Small intestine (tissue), 7 donors: ENCODE measurements around the gene CAMKMT. TPM values are rescaled to one million over a fixed set of nuclear protein-coding genes. Genes with fewer than 3 reads are reported as not detected.

Experiments used
- DNase-seq, 2 donors: peaks; one replicate each; pipeline versions ENCODE4 v3.0.0 to v3.0.0-alpha.2; 2013
- FAIRE-seq: peaks from 2 replicates; lab custom pipeline; 2012; peaks lifted over from hg19 to GRCh38; lab: Jason Lieb, UNC
- H3K27ac ChIP-seq, 3 donors: one replicate each; pipeline ENCODE4 v1.5.1; 2013; ENCODE audit warnings: low read length in 2 of 3, mild to moderate bottlenecking in 2 of 3, control low read depth in 1 of 3, inconsistent platforms in 1 of 3, low read depth in 1 of 3, moderate library complexity in 1 of 3
- H3K27me3 ChIP-seq, 3 donors: one replicate each; pipeline ENCODE4 v1.6.1; 2013; ENCODE audit warnings: low read length in 3 of 3, inconsistent platforms in 1 of 3; ENCODE audit not compliant: control insufficient read depth in 3 of 3, insufficient read depth in 3 of 3
- H3K36me3 ChIP-seq, 3 donors: one replicate each; pipeline ENCODE4 v1.6.1; 2013; ENCODE audit warnings: low read length in 3 of 3, inconsistent platforms in 1 of 3, low read depth in 1 of 3, mild to moderate bottlenecking in 1 of 3, moderate library complexity in 1 of 3; ENCODE audit not compliant: control insufficient read depth in 3 of 3, insufficient read depth in 2 of 3
- H3K4me1 ChIP-seq, 3 donors: one replicate each; pipeline ENCODE4 v1.6.1; 2013; ENCODE audit warnings: low read length in 2 of 3, inconsistent platforms in 1 of 3, low read depth in 1 of 3, mild to moderate bottlenecking in 1 of 3, moderate library complexity in 1 of 3; ENCODE audit not compliant: control insufficient read depth in 3 of 3, insufficient read depth in 2 of 3
- H3K4me3 ChIP-seq, 3 donors: one replicate each; pipeline ENCODE4 v1.5.1; 2013; ENCODE audit warnings: low read length in 3 of 3, control low read depth in 1 of 3, inconsistent platforms in 1 of 3, low read depth in 1 of 3, mild to moderate bottlenecking in 1 of 3, moderate library complexity in 1 of 3
- H3K9me3 ChIP-seq, 2 donors: one replicate each; pipeline ENCODE4 v1.6.1; 2013; ENCODE audit warnings: low read depth in 1 of 2, low read length in 1 of 2; ENCODE audit not compliant: control insufficient read depth in 2 of 2, insufficient read depth in 1 of 2
- WGBS, 3 donors: extraction: QIAGEN DNeasy Blood & Tissue Kit; methylation state at CpG; one replicate each; pipeline ENCODE4 v1.1.7; 2013; 5-methylcytosine and 5-hydroxymethylcytosine counted together
- polyA plus RNA-seq, 4 donors: library from polyadenylated mRNA; stranded (reverse) in 3 of 4; unstranded in 1 of 4; fragments of 200-250 nt in 3 of 4; fragments of 120-200 nt in 1 of 4; gene quantifications; one replicate each; pipeline versions ENCODE4 v1.2.1 to v1.2.3, GENCODE V29; 2013
- donor health status: healthy with polysubstance abuse.
- donor health status: control.
- donor health status: control.
- donor health status: Bipolar disorder and iron deficiency.
- donor health status: healthy.

The CAMKMT gene
- polyA plus RNA-seq, 4 donors, result 3.5 to 9.6 (median 6.9) TPM

GRCh38 chr2:44479127-44479887 is 117.6 kb downstream of the CAMKMT start:
- peak; percentile 88 for FAIRE-seq
- Histone ChIP-seq H3K27me3 (no peaks in the 10 kb centered on the region), H3K9me3 (no peaks in the 10 kb centered on the region), H3K4me3 (no peak overlapping the region), H3K4me1 (no peaks in the 10 kb centered on the region), H3K27ac (no peak overlapping the region), H3K36me3 (no peaks in the 10 kb centered on the region)
- peak; percentile 76 to 78 for DNase-seq
- 21 to 24% (median 21%) methylated on average over 5 of the region's 5 CpGs for WGBS, 3 donors

- Histone ChIP-seq H3K9me3 (no peaks in the 10 kb centered on the region), H3K27ac (no peak overlapping the region), H3K27me3 (no peaks in the 10 kb centered on the region), H3K36me3 (no peaks in the 10 kb centered on the region), H3K4me1 (no peaks in the 10 kb centered on the region), H3K4me3 (no peak overlapping the region)
- 95 to 100% (median 97%) methylated on average over 2 of the region's 2 CpGs for whole genome bisulfite sequencing, 3 donors
- no peak for FAIRE-seq
- no peak for DNase-seq
Measured at GRCh38 chr2:44480068-44480467, 118.3 kb downstream of the CAMKMT start.

- Histone ChIP-seq H3K27me3 (no peaks in the 10 kb centered on the region), H3K36me3 (no peaks in the 10 kb centered on the region), H3K4me1 (no peaks in the 10 kb centered on the region), H3K4me3 (no peak overlapping the region), H3K9me3 (no peaks in the 10 kb centered on the region), H3K27ac (no peak overlapping the region)
- FAIRE-seq, result peak; percentile 5
- 95 to 98% (median 97%) methylated on average over 1 of the region's 1 CpG for WGBS, 3 donors
- DNase-seq, result no peak
Measured at GRCh38 chr2:44487052-44487451, 125.3 kb downstream of the CAMKMT start.

- no peaks in the 10 kb centered on the region for H3K27me3 ChIP-seq
- FAIRE-seq (no peak), DNase-seq (no peak)
- H3K9me3 ChIP-seq, result no peaks in the 10 kb centered on the region
- no peaks in the 10 kb centered on the region for H3K4me1 ChIP-seq
- H3K27ac ChIP-seq, result no peak overlapping the region
- H3K36me3 ChIP-seq, result no peaks in the 10 kb centered on the region
- WGBS, 3 donors, result 94 to 99% (median 97%) methylated on average over 3 of the region's 3 CpGs
- H3K4me3 ChIP-seq, result no peak overlapping the region
Measured at GRCh38 chr2:44490726-44491125, 129.0 kb downstream of the CAMKMT start.

- no peak overlapping the region for H3K27ac ChIP-seq
- H3K9me3 ChIP-seq, result no peaks in the 10 kb centered on the region
- no peaks in the 10 kb centered on the region for H3K4me1 ChIP-seq
- FAIRE-seq (no peak), DNase-seq (no peak)
- WGBS, 3 donors, result 91 to 93% (median 92%) methylated on average over 2 of the region's 2 CpGs
- no peaks in the 10 kb centered on the region for H3K27me3 ChIP-seq
- no peaks in the 10 kb centered on the region for H3K36me3 ChIP-seq
- no peak overlapping the region for H3K4me3 ChIP-seq
Measured at GRCh38 chr2:44494006-44494405, 132.3 kb downstream of the CAMKMT start.

GRCh38 chr2:44495035-44495434 is 133.3 kb downstream of the CAMKMT start:
- Histone ChIP-seq H3K36me3 (no peaks in the 10 kb centered on the region), H3K9me3 (no peaks in the 10 kb centered on the region), H3K4me3 (no peak overlapping the region), H3K4me1 (no peaks in the 10 kb centered on the region), H3K27ac (no peak overlapping the region), H3K27me3 (no peaks in the 10 kb centered on the region)
- DNase-seq (no peak), FAIRE-seq (no peak)
- 96 to 98% (median 96%) methylated on average over 3 of the region's 3 CpGs for WGBS, 3 donors

GRCh38 chr2:44495544-44495943 is 133.8 kb downstream of the CAMKMT start:
- DNase-seq (no peak), FAIRE-seq (no peak)
- 88 to 90% (median 88%) methylated on average over 1 of the region's 1 CpG for WGBS, 3 donors
- no peak overlapping the region for H3K4me3 ChIP-seq
- H3K27me3 ChIP-seq, result no peaks in the 10 kb centered on the region
- H3K36me3 ChIP-seq, result no peaks in the 10 kb centered on the region
- no peaks in the 10 kb centered on the region for H3K9me3 ChIP-seq
- H3K27ac ChIP-seq, result no peak overlapping the region
- H3K4me1 ChIP-seq, result no peaks in the 10 kb centered on the region

GRCh38 chr2:44496130-44496529 is 134.4 kb downstream of the CAMKMT start:
- Histone ChIP-seq H3K4me1 (no peaks in the 10 kb centered on the region), H3K36me3 (no peaks in the 10 kb centered on the region), H3K4me3 (no peak overlapping the region), H3K9me3 (no peaks in the 10 kb centered on the region), H3K27ac (no peak overlapping the region), H3K27me3 (no peaks in the 10 kb centered on the region)
- 65 to 78% (median 75%) methylated on average over 3 of the region's 3 CpGs for WGBS, 3 donors
- DNase-seq, result no peak
- FAIRE-seq, result no peak

GRCh38 chr2:44498551-44498950 is 136.8 kb downstream of the CAMKMT start:
- Histone ChIP-seq H3K9me3 (no peaks in the 10 kb centered on the region), H3K27me3 (no peaks in the 10 kb centered on the region), H3K4me3 (no peak overlapping the region), H3K27ac (no peak overlapping the region), H3K36me3 (no peaks in the 10 kb centered on the region), H3K4me1 (no peaks in the 10 kb centered on the region)
- no peak for DNase-seq
- no peak for FAIRE-seq
- WGBS, 3 donors, result 67 to 87% (median 82%) methylated on average over 2 of the region's 2 CpGs
